Natural killer cell (primary cell): ENCODE results near the gene KLHL22. TPM values are rescaled to one million over a fixed set of nuclear protein-coding genes. Genes with fewer than 3 reads are reported as not detected.
A peak's percentile ranks its signal among the peaks of the same experiment; 100 is the strongest.

ENCODE experiments used
- ATAC-seq, 3 donors: fragments of 150-1000 bp in 2 of 3; fragments of 200-7000 bp in 1 of 3; cut with Tn5 transposase; 1 replicate in 1 of 3; 2 replicates in 2 of 3; pipeline ENCODE4 v1.10.0; 2021; ENCODE audit warnings: mild to moderate bottlenecking in 2 of 3, moderate library complexity in 2 of 3
- DNase-seq, 2 donors: peaks; one replicate each; pipeline versions ENCODE4 v3.0.0 to v3.0.0-alpha.2; 2013 to 2021; ENCODE audit warnings: mixed read lengths in 1 of 2
- H3K27ac ChIP-seq: one replicate; pipeline ENCODE4 v1.5.1; 2013; ENCODE audit warnings: mild to moderate bottlenecking, low read length
- H3K27me3 ChIP-seq: one replicate; pipeline ENCODE4 v1.6.1; 2013; ENCODE audit warnings: low read length; ENCODE audit not compliant: control insufficient read depth, insufficient read depth
- H3K36me3 ChIP-seq: one replicate; pipeline ENCODE4 v1.6.1; 2013; ENCODE audit warnings: low read length; ENCODE audit not compliant: control insufficient read depth, insufficient read depth
- H3K4me1 ChIP-seq: one replicate; pipeline ENCODE4 v1.6.1; 2013; ENCODE audit warnings: low read length; ENCODE audit not compliant: control insufficient read depth, insufficient read depth
- H3K4me3 ChIP-seq: one replicate; pipeline ENCODE4 v1.5.1; 2013; ENCODE audit warnings: low read length
- H3K9me3 ChIP-seq: one replicate; pipeline ENCODE4 v1.6.1; 2013; ENCODE audit warnings: low read length; ENCODE audit not compliant: control insufficient read depth, insufficient read depth
- H3K27ac Mint-ChIP-seq, 2 donors: one replicate each; pipeline ENCODE4 v1.8.0; 2022; ENCODE audit warnings: mild to moderate bottlenecking in 2 of 2, mixed read lengths in 2 of 2, moderate library complexity in 1 of 2
- H3K27me3 Mint-ChIP-seq, 2 donors: one replicate each; pipeline ENCODE4 v1.8.0; 2022; ENCODE audit warnings: low read depth in 2 of 2, mixed read lengths in 2 of 2
- H3K36me3 Mint-ChIP-seq: one replicate; pipeline ENCODE4 v1.8.0; 2022; ENCODE audit warnings: mixed read lengths
- H3K4me1 Mint-ChIP-seq, 2 donors: one replicate each; pipeline ENCODE4 v1.8.0; 2022; ENCODE audit warnings: mixed read lengths in 2 of 2
- H3K4me3 Mint-ChIP-seq: one replicate; pipeline ENCODE4 v1.8.0; 2022; ENCODE audit warnings: mild to moderate bottlenecking, moderate library complexity, mixed read lengths
- H3K9me3 Mint-ChIP-seq, 2 donors: one replicate each; pipeline ENCODE4 v1.8.0; 2022; ENCODE audit warnings: mixed read lengths in 2 of 2
- WGBS: methylation state at CpG from one replicate; pipeline ENCODE4 v1.1.7; 2013; ENCODE audit warnings: missing lambda C conversion rate; ENCODE audit not compliant: insufficient coverage; 5-methylcytosine and 5-hydroxymethylcytosine counted together
- intact Hi-C: fragments of 100-400 bp; cut with micrococcal nuclease; formaldehyde crosslinking; loops from one replicate; pipeline ENCODE4 v1.14.2; 2022
- total RNA-seq, 4 donors: library from RNA; stranded (reverse); fragments of 120-200 nt in 1 of 4; gene quantifications; one replicate each; pipeline versions ENCODE4 v1.2.3 to v1.2.4, GENCODE V29; 2013 to 2022
- TF ChIP-seq, protein P1 (sequence below): fragments of 200-600 bp; IDR thresholded peaks from one replicate; pipeline ENCODE4 v1.8.0; 2022; ENCODE audit warnings: antibody characterized with exemption

The KLHL22 gene
- total RNA-seq, 3 donors from 2014 or later (not counting 1 experiment from before 2014, with no cell fraction given) = 26.5 to 53.0 (median 31.0) TPM

DNA sequence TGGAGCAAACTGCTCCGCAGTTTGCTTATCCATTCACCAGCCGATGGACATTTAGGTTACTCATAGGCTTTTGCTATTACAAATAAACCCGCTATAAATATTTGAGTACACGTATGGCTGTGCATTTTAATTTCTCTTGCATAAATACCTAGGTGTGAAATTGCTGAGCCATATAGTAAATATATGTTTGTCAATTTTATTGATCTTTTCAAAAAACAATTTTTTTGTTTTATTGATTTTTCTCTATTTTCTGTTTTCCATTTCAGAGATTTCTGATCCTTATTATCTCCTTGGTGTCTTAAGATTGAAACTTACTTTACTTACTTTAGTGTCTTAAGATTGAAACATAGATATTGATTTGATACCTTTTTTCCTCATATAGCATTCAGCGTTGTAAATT is 97.2 kb downstream of the KLHL22 start:
- WGBS = 83% methylated on average over 2 of the region's 5 CpGs

DNA sequence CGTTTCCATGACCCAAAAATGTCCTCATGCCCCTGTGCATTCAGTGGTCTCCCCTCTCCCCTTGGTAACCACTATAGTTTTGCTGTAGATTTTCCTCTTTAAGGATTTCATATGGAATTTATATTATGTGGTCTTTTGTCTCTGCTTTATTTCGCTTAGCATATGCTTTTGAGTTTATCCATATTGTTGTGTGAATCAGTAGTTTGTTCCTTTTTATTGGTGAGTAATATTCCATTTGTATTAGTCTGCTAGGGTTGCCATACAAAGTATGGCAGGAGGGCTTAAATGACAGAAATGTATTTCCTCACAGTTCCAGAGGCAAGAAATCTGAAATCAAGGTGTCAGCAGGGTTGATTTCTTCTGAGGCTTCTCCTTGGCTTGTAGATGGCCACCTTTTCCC is 98.1 kb downstream of the KLHL22 start:
- Mint-ChIP-seq H3K27ac (peak overlapping the region in 1 of 2 donors; percentile 21), H3K4me1 (peaks cover 38 to 47% of the 10 kb centered on the region in 2 donors), H3K36me3 (no peaks in the 10 kb centered on the region), H3K4me3 (no peak overlapping the region), H3K27me3 (no peaks in the 10 kb centered on the region), H3K9me3 (no peaks in the 10 kb centered on the region)
- H3K27me3 ChIP-seq = no peaks in the 10 kb centered on the region
- ATAC-seq (no peak), DNase-seq (no peak)
- no peak overlapping the region for H3K27ac ChIP-seq
- H3K9me3 ChIP-seq = no peaks in the 10 kb centered on the region
- H3K36me3 ChIP-seq = peaks cover 8% of the 10 kb centered on the region
- H3K4me1 ChIP-seq = peaks cover 35% of the 10 kb centered on the region
- H3K4me3 ChIP-seq = no peak overlapping the region
- WGBS = 100% methylated on average over 1 of the region's 2 CpGs
- intact Hi-C loops = no loop called here
- TF ChIP-seq, protein P1, sequence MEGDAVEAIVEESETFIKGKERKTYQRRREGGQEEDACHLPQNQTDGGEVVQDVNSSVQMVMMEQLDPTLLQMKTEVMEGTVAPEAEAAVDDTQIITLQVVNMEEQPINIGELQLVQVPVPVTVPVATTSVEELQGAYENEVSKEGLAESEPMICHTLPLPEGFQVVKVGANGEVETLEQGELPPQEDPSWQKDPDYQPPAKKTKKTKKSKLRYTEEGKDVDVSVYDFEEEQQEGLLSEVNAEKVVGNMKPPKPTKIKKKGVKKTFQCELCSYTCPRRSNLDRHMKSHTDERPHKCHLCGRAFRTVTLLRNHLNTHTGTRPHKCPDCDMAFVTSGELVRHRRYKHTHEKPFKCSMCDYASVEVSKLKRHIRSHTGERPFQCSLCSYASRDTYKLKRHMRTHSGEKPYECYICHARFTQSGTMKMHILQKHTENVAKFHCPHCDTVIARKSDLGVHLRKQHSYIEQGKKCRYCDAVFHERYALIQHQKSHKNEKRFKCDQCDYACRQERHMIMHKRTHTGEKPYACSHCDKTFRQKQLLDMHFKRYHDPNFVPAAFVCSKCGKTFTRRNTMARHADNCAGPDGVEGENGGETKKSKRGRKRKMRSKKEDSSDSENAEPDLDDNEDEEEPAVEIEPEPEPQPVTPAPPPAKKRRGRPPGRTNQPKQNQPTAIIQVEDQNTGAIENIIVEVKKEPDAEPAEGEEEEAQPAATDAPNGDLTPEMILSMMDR = no peak

More for the DNA sequence above, 97.2 kb downstream of the KLHL22 start:
- Histone ChIP-seq H3K9me3 (no peaks in the 10 kb centered on the region), H3K36me3 (peaks cover 8% of the 10 kb centered on the region), H3K27me3 (no peaks in the 10 kb centered on the region), H3K4me3 (no peak overlapping the region), H3K4me1 (peaks cover 40% of the 10 kb centered on the region), H3K27ac (no peak overlapping the region)
- Mint-ChIP-seq H3K27me3 (no peaks in the 10 kb centered on the region), H3K27ac (no peak overlapping the region), H3K36me3 (no peaks in the 10 kb centered on the region), H3K9me3 (peaks cover 0 to 4% of the 10 kb centered on the region in 2 donors), H3K4me3 (no peak overlapping the region), H3K4me1 (peaks cover 41 to 54% of the 10 kb centered on the region in 2 donors)
- TF ChIP-seq, protein P1 = no peak
- DNase-seq (no peak), ATAC-seq (no peak)
- intact Hi-C loops = no loop called here

GRCh38 chr22:20396639-20397038 is 99.0 kb downstream of the KLHL22 start:
- Mint-ChIP-seq H3K27me3 (no peaks in the 10 kb centered on the region), H3K9me3 (no peaks in the 10 kb centered on the region), H3K4me3 (peak overlapping the region; percentile 50), H3K4me1 (peaks cover 38 to 47% of the 10 kb centered on the region in 2 donors), H3K27ac (peak overlapping the region; percentile 21 to 92), H3K36me3 (no peaks in the 10 kb centered on the region)
- Histone ChIP-seq H3K36me3 (peaks cover 8% of the 10 kb centered on the region), H3K27me3 (no peaks in the 10 kb centered on the region), H3K9me3 (no peaks in the 10 kb centered on the region), H3K4me3 (no peak overlapping the region), H3K4me1 (peaks cover 26% of the 10 kb centered on the region), H3K27ac (no peak overlapping the region)
- DNase-seq = no peak
- intact Hi-C loops = no loop called here
- ATAC-seq = no peak
- TF ChIP-seq, protein P1 = no peak
- 95% methylated on average over 1 of the region's 1 CpG for WGBS

DNA sequence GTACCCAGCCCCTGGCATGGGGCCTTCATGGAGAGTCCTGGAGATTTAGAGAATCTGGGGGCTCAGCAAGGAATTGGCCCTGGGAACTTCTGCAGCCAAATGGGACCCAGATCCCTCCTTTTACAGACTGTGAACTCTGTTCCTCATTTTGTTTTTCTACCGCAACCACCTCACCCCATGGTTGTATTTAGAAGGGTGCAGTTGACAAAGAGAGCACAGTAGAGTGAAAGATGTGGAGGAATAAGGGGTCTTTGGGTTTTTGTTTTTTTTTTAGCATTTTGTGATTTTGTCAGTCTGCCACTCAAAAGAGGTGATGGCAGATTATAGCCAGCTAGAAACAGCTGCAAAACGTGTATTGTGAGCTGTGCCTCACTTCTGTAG is 99.7 kb downstream of the KLHL22 start:
- no peaks in the 10 kb centered on the region for H3K9me3 Mint-ChIP-seq
- peak overlapping the region; percentile 90 for H3K4me3 Mint-ChIP-seq
- H3K27me3 Mint-ChIP-seq = no peaks in the 10 kb centered on the region
- H3K27ac ChIP-seq = no peak overlapping the region
- no peaks in the 10 kb centered on the region for H3K27me3 ChIP-seq
- WGBS = 34% methylated on average over 1 of the region's 2 CpGs
- peaks cover 22% of the 10 kb centered on the region for H3K4me1 ChIP-seq
- no peak overlapping the region for H3K4me3 ChIP-seq
- TF ChIP-seq, protein P1 = no peak
- H3K9me3 ChIP-seq = no peaks in the 10 kb centered on the region
- no peak for ATAC-seq
- H3K36me3 Mint-ChIP-seq = no peaks in the 10 kb centered on the region
- H3K4me1 Mint-ChIP-seq = peaks cover 38 to 47% of the 10 kb centered on the region in 2 donors
- H3K27ac Mint-ChIP-seq = peak overlapping the region in 1 of 2 donors; percentile 92
- peaks cover 3% of the 10 kb centered on the region for H3K36me3 ChIP-seq
- DNase-seq = no peak
- intact Hi-C loops = no loop called here
